Esophagus squamous epithelium (tissue), 4 donors: ENCODE data around the gene CHMP1B.

Experiments used
- CTCF ChIP-seq, 6 experiments: fragments of 450-650 bp in 4 of 6; fragments of 200-600 bp in 2 of 6; sonication (generic) in 2 of 6; IDR thresholded peaks; one replicate each; pipeline ENCODE4 v1.5.1; 2016 to 2019; ENCODE audit warnings: antibody characterized with exemption in 6 of 6, mild to moderate bottlenecking in 4 of 6, moderate library complexity in 4 of 6
- POLR2A ChIP-seq, 4 donors: fragments of 450-650 bp; IDR thresholded peaks; one replicate each; pipeline ENCODE4 v1.6.1; 2017; ENCODE audit warnings: antibody characterized with exemption in 4 of 4, mild to moderate bottlenecking in 4 of 4, moderate library complexity in 3 of 4

DNA sequence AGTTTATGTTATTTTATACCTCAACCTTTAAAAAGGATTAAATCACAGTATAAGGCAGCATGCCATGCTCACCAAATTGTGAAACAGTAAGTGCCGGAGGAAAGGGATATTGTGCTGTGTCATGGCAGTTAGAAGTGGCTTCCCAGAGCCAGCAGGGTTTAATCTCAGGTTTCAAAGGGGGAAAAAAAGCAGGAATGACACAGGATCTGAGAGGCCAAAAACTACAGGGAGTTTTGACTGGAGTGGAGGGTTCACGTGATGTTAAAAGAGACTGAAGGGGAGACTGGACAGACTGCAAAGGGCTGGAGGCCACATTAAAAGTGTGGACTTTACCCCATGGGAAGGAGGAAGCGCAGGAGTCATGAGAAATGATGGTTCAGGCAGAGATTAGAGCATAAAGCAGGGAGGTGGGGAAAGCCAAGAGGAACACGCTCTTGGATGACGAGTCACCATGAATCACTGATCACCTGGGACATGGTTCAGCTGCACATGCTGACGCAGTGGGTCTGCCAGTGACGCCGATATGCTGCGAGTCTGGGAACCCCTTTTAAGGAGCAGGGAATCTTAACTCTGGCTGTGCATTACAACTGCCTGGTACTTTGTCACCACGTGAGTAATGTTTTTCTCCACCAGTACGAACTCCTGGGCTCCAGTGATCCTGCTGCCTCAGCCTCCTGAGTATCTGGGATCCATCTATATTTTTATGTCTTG, 6.1 kb downstream of the CHMP1B start:
- TF ChIP-seq CTCF (IDR thresholded peaks at IDR 0.05) (no peak), POLR2A (IDR thresholded peaks at IDR 0.05) (no peak)
